ENCODE results near the gene NODAL.
"Not testable (repeated sequence)": the region's sequence is repeated elsewhere in the genome, so short reads cannot be mapped to it uniquely, and the experiment has no call there.

Gene NODAL

GRCh38 chr10:70441161-70441894 lies at the start of gene NODAL:
TSS of gene NODAL (minus strand) at chr10:70441681. CDS start at chr10:70441667, 14 bp downstream.
- TF ChIP-seq CTCF (IDR thresholded peaks at IDR 0.05; ENCODE audit: control insufficient read depth, extremely low read depth, insufficient read depth) = no peak
- no peak for DNase-seq (ENCODE audit: low read depth)
- H3K4me3 ChIP-seq (ENCODE audit: low read depth, low read length) = no peak within 1 kb of the TSS

GRCh38 chr10:70490142-70490541 lies 48.7 kb upstream of the NODAL start:
- DNase-seq (ENCODE audit: low read depth) = no peak
- H3K4me3 ChIP-seq (ENCODE audit: low read depth, low read length) = no peak overlapping the region
- no peak for TF ChIP-seq CTCF (IDR thresholded peaks at IDR 0.05; ENCODE audit: control insufficient read depth, extremely low read depth, insufficient read depth)

GRCh38 chr10:70487824-70488223 lies 46.3 kb upstream of the NODAL start:
- no peak for DNase-seq (ENCODE audit: low read depth)
- TF ChIP-seq CTCF (IDR thresholded peaks at IDR 0.05; ENCODE audit: control insufficient read depth, extremely low read depth, insufficient read depth) = no peak

GRCh38 chr10:70483872-70484271 lies 42.4 kb upstream of the NODAL start:
- DNase-seq (ENCODE audit: low read depth); H3K4me3 ChIP-seq (ENCODE audit: low read depth, low read length): not testable (repeated sequence)

More at GRCh38 chr10:70487824-70488223, 46.3 kb upstream of the NODAL start:
- H3K4me3 ChIP-seq (ENCODE audit: low read depth, low read length) = no peak overlapping the region

GRCh38 chr10:70482982-70483760 lies 41.7 kb upstream of the NODAL start:
- H3K4me3 ChIP-seq (ENCODE audit: low read depth, low read length) = no peak overlapping the region
- no peak for DNase-seq (ENCODE audit: low read depth)
- no peak for TF ChIP-seq CTCF (IDR thresholded peaks at IDR 0.05; ENCODE audit: control insufficient read depth, extremely low read depth, insufficient read depth)

- TF ChIP-seq CTCF (IDR thresholded peaks at IDR 0.05; ENCODE audit: control insufficient read depth, extremely low read depth, insufficient read depth) = no peak
- no peak for DNase-seq (ENCODE audit: low read depth)
- H3K4me3 ChIP-seq (ENCODE audit: low read depth, low read length) = no peak overlapping the region
These were observed 40.5 kb upstream of the NODAL start for GRCh38 chr10:70481831-70482530.

GRCh38 chr10:70481105-70481504 lies 39.6 kb upstream of the NODAL start:
- H3K4me3 ChIP-seq (ENCODE audit: low read depth, low read length) = no peak overlapping the region
- DNase-seq (ENCODE audit: low read depth) = no peak
- no peak for TF ChIP-seq CTCF (IDR thresholded peaks at IDR 0.05; ENCODE audit: control insufficient read depth, extremely low read depth, insufficient read depth)
